Bronchial epithelial cell (primary cell): ENCODE data around the gene PEX14. TPM values are rescaled to one million over a fixed set of nuclear protein-coding genes. Genes with fewer than 3 reads are reported as not detected.

Source experiments
- DNase-seq: peaks from one replicate; pipeline ENCODE4 v3.0.0-alpha.2; 2010; ENCODE audit warnings: low read depth
- FAIRE-seq: peaks from 2 replicates; lab custom pipeline; 2011; peaks lifted over from hg19 to GRCh38; lab: Jason Lieb, UNC
- H3K27me3 ChIP-seq: 2 replicates; pipeline ENCODE4 v1.5.1; 2011; ENCODE audit warnings: low read length; ENCODE audit not compliant: control insufficient read depth, insufficient read depth
- H3K36me3 ChIP-seq: 2 replicates; pipeline ENCODE4 v1.5.1; 2011; ENCODE audit warnings: low read length; ENCODE audit not compliant: control insufficient read depth, insufficient read depth
- H3K4me3 ChIP-seq: 2 replicates; pipeline ENCODE4 v1.5.1; 2011; ENCODE audit warnings: mild to moderate bottlenecking, low read depth, low read length, control low read depth
- CTCF ChIP-seq: IDR thresholded peaks from 2 replicates; pipeline ENCODE4 v1.5.1; 2011; ENCODE audit warnings: mild to moderate bottlenecking, moderate library complexity, low read length, control low read depth, inconsistent platforms; ENCODE audit not compliant: insufficient read depth, severe bottlenecking
- total RNA-seq: library from RNA; depleted of rRNA; stranded (reverse); fragments of >200 nt; gene quantifications from 2 replicates; pipeline ENCODE4 v1.2.1, GENCODE V29; 2014

PEX14 gene
- total RNA-seq, 1 donor from 2014 or later = 8.7 TPM

- DNase-seq = no peak
Observed at GRCh38 chr1:10534519-10534918, 59.8 kb downstream of the PEX14 start.

GRCh38 chr1:10536133-10536770, 61.5 kb downstream of the PEX14 start:
- Histone ChIP-seq H3K36me3 (peaks cover 7% of the 10 kb centered on the region), H3K4me3 (no peak overlapping the region), H3K27me3 (no peaks in the 10 kb centered on the region)
- no peak for TF ChIP-seq CTCF
- no peak for DNase-seq
- FAIRE-seq = no peak

More at GRCh38 chr1:10534519-10534918, 59.8 kb downstream of the PEX14 start:
- TF ChIP-seq CTCF = no peak
- peak; percentile 66 for FAIRE-seq
- peaks cover 4% of the 10 kb centered on the region for H3K36me3 ChIP-seq
- H3K27me3 ChIP-seq = no peaks in the 10 kb centered on the region
- H3K4me3 ChIP-seq = no peak overlapping the region

GRCh38 chr1:10537082-10537766, 62.5 kb downstream of the PEX14 start:
- peaks cover 7% of the 10 kb centered on the region for H3K36me3 ChIP-seq
- no peak for FAIRE-seq
- no peak overlapping the region for H3K4me3 ChIP-seq
- DNase-seq = no peak
- no peaks in the 10 kb centered on the region for H3K27me3 ChIP-seq
- no peak for TF ChIP-seq CTCF

GRCh38 chr1:10538646-10539355, 64.1 kb downstream of the PEX14 start:
- Histone ChIP-seq H3K36me3 (peaks cover 7% of the 10 kb centered on the region), H3K27me3 (no peaks in the 10 kb centered on the region), H3K4me3 (no peak overlapping the region)
- FAIRE-seq = no peak
- no peak for TF ChIP-seq CTCF
- DNase-seq = no peak

GRCh38 chr1:10539411-10540043, 64.8 kb downstream of the PEX14 start:
- FAIRE-seq (no peak), DNase-seq (no peak)
- Histone ChIP-seq H3K27me3 (no peaks in the 10 kb centered on the region), H3K4me3 (no peak overlapping the region), H3K36me3 (peaks cover 7% of the 10 kb centered on the region)
- no peak for TF ChIP-seq CTCF
